HG03521 (cell line): Measurements from ENCODE around the gene KCNJ14.
A peak's percentile ranks its signal among the peaks of the same experiment; 100 is the strongest.

Experiments used
- ATAC-seq: cut with Tn5 transposase; IDR thresholded peaks from one replicate; pipeline ENCODE4 v1.9.1; 2021; ENCODE audit warnings: mild to moderate bottlenecking, moderate library complexity; ENCODE audit not compliant: unreplicated experiment

Gene KCNJ14

DNA sequence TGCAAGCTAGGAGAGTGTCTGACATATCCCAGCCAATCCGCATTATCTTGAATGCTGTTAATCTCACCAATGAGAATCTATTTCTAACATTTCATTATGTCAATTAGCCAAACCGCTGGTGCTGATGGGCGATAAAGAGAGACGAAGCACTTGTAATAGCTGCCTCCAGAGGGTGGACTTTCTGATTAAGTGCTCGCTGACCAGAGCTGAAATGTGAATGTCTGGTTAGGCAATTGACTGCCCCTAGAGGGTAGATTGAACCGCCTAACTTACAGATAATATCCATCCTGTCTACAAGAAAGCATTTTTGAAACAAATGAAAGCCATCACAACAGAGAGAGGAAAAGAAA lies 10.1 kb upstream of the KCNJ14 start:
- peak; percentile 15 for ATAC-seq

DNA sequence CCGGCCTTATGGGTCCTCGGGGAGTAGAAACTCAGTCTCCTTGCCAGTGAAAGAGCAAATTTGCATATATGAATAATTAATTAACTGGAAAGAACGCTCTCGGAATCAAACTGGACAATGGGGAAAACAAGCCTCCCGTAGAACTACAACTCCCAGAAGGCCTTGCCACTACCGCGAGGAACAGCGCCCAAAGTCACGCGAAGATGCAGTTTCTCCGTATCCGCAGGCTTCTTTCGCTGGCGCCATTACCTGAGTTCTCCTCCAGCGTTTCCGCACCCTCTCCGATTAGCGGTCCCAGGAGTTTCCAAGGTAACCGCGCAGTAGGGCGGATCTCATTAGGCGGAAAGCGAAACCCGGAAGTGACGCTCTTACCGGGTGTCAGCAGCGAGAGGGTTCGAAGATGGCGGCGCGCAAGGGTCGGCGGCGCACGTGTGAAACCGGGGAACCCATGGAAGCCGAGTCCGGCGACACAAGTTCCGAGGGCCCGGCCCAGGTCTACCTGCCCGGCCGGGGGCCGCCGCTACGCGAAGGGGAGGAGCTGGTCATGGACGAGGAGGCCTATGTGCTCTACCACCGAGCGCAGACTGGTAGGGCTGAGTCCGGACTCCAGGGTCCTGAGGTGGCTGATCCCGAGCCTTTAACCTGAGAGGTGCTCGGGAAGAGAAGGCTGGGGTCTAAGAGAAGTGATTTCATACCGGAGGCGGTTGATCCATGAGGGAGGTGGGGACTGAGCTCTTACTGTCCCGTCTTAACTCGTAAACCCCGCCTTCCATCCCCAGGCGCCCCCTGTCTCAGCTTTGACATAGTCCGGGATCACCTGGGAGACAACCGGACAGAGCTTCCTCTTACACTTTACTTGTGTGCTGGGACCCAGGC lies 9.5 kb upstream of the KCNJ14 start, which contains the start of gene GRWD1:
TSS of gene GRWD1 (plus strand) at position 378 of the 876 bp plus-strand sequence. CDS start at position 401, 23 bp downstream.
- peak; percentile 89 for ATAC-seq

DNA sequence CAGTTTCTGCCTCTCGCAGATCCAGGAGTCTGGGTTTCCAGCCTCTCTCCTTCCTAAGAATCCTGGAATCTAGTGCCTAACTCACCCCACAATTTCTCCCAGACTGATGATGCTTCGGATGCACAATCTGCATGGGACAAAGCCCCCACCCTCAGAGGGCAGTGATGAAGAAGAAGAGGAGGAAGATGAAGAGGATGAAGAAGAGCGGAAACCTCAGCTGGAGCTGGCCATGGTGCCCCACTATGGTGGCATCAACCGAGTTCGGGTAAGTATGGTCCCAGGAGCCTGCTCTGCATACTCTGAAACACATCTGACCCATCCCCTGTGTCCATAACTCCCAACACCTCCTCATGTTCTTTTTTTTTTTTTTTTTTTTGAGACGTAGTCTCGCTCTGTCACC lies 8.8 kb upstream of the KCNJ14 start:
- ATAC-seq, result no peak

DNA sequence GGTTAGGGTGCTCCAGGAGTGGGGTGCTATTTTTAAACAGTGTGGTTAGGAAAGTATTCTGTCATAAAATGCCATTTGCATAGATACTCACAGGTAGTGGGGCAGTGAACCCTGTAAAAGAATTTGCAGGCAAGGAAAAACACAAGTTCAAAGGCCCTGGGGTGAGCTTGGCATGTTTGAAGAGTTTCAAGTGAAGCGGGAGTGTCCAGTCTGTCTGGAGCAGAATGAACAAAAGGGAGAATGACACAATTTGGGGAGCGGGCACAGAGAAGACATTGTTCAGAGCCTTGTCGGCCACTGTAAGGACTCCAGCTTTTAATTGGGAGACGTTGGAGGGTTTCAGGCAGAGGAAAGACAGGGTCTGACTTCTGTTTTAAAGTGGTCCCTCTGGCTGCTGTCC lies 6.8 kb upstream of the KCNJ14 start:
- no peak for ATAC-seq

DNA sequence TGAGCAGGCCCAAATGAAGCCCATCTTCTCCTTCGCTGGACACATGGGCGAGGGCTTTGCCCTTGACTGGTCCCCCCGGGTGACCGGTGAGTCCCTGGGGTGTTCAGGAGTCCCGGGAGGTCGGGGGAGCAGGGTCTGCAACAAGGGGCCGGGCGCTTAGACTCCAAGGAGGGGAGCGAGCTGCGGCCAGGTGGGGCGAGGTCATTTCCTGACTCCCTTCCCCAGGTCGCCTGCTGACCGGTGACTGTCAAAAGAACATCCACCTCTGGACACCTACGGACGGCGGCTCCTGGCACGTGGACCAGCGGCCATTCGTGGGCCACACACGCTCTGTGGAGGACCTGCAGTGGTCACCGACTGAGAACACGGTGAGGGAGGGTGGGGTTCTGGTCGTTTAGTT lies 4.9 kb upstream of the KCNJ14 start:
- ATAC-seq, result no peak

DNA sequence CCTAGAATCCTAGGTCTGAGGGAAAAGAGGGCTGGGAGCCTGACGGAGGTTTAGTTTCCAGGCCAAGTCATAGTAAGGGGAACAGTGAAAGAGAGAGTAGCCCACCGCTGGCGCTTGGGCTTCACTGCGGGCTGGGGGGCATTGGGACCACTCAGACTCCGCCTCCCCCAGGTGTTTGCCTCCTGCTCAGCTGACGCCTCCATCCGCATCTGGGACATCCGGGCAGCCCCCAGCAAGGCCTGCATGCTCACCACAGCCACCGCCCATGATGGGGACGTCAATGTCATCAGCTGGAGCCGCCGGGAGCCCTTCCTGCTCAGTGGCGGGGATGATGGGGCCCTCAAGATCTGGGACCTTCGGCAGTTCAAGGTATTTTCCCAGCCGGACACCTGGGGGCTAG lies 4.5 kb upstream of the KCNJ14 start:
- ATAC-seq, result no peak

DNA sequence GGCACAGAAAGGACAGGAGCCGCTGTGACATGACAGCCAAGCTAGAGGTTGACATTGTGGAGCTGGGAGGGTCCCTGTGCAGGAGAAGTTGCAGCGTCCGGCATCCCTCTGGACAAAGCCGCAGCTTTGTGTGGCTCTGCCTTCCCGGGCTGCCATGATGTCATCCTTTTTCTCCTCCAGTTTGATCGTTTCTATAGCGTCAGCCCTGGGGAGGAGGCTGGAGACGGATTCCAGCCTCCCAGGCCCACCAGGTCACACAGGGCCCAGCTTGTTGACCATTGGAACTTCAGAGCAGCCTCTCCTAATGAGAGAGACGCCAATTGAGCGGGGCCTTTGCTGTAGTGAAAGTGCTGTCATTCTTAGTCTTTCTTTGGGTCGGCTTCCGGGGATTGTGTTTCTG lies 3.8 kb upstream of the KCNJ14 start:
- no peak for ATAC-seq

DNA sequence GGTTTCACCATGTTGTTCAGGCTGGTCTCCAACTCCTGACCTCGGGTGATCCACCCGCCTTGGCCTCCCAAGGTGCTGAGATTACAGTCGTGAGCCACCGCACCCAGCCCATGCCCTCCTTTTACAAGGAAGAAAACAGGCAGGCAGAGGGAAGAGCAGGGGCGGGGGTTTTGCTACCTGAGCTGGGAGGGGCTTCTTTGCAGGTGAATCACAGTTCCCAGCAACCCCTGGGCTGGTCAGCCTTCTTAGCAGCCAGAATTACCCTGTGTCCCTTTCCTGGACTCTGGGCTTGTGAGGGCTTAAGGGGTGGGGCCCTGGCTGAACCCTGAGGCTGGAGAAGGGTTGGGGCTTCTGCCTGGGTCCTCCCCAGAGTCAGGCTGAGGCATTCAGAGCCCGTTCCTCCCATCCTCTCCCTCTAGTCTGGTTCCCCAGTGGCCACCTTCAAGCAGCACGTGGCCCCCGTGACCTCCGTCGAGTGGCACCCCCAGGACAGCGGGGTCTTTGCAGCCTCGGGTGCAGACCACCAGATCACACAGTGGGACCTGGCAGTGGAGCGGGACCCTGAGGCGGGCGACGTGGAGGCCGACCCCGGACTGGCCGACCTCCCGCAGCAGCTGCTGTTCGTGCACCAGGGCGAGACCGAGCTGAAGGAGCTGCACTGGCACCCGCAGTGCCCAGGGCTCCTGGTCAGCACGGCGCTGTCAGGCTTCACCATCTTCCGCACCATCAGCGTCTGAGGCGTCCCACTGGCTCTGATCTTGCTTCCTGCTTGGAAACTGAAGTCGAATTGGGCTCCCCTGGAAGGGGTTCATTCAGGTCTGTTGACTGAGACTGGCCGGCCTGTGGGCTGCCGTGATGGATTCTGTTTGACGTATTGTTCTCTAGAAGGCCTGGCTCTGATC lies 2.8 kb upstream of the KCNJ14 start:
- no peak for ATAC-seq

DNA sequence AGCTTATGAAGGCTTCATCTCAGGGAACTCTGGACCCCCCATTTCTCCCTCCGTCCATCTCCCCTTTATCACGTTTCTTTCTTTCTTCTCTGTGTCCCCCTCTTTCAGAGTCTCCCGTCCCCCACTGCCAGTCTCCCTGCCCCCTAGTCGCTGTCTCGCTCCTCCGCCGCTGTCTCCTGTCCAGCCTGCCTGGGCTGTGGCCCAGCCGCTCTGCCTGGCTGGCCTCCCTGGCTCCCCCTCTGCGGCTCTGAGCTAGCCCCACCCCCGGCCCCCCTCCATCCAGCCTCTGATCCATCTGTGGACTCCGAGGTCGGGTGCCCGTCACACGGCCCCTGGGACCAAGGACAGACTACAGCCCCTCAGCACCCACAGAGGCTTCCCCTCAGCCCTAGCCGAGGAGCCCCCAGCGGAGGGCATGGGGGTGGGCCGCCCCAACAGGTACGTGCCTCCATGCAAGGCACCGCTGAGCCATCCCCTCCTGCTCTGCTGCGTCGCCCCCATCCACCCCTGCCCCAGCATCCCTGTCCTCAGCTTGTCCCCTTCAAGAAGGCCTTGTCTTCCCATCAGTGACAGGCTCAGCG lies 1.1 kb upstream of the KCNJ14 start:
- no peak for ATAC-seq

DNA sequence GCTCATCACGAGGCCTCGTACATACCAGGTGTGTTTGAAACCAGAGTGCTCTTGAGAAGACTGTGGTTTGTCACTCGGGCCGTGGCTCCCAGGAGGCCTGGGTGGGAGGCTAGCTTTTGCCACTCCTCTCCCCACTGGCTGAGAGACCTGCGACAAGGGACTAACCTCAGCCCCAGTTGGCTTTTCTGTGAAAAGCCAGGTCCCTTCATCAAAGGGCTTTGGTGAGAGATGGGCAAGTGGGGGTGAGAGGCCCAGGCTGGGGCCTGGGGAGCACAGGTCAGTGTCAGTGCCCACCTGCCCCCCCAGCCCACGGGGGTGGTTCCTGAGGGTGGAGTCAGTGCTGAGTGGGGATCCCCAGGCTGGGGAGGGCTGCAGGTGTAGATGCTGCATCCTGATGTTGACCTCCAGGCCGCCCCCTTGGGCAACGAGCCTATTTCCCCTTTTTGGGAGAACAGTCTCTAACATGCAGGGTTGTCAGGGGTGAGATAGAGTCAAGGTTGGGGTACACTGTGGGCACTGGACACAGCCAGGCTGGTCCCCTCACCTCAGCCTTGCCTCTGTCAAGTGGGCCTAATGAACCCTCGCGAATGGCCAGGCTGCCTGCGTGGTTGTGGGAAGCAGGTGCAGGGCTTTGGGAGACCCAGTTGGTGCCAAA lies 661 bp downstream of the KCNJ14 start:
- no peak for ATAC-seq

DNA sequence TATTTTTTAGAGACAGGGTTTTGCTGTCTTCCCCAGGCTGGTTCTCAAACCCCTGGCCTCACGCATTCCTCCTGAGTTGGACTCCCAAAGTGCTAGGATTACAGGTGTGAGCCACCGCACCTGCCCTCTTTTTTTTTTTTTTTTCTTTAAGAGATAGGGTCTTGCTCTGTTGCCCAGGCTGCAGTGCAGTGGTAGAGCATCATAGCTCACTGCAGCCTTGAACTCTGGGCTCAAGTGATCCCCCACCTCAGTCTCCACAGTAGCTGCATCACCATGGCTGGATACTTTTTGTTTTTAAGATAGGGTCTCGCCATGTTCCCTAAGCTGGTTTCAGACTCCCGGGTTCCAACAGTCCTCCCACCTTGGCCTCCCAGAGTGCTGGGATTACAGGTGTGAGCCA lies 1.5 kb downstream of the KCNJ14 start:
- ATAC-seq, result no peak

DNA sequence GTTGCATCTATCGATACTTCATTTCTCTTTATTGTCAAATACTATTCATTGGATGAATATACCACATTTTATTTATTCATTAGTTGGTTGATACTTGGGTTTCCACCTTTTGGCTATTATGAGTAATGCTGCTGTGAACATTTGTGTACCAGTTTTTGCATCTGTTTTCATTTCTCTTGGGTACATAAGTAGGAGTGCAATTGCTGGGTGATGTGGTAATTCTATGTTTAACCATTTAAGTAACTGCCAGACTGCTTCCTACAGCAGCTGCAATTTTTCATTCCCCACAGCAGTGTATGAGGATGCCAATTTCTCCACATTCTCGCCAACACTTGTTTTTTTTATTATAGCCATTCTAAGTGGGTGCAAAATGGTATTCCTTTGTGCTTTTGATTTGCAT lies 2.6 kb downstream of the KCNJ14 start:
- no peak for ATAC-seq

DNA sequence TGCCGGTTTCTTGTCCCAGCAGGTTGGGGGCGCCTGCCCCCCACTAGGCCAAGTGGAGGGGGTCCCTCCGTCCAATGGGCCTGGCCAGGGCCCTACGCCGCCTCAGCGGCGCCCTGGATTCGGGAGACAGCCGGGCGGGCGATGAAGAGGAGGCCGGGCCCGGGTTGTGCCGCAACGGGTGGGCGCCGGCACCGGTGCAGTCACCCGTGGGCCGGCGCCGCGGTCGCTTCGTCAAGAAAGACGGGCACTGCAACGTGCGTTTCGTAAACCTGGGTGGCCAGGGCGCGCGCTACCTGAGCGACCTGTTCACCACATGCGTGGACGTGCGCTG lies 6.2 kb downstream of the KCNJ14 start:
- ATAC-seq, result no peak

DNA sequence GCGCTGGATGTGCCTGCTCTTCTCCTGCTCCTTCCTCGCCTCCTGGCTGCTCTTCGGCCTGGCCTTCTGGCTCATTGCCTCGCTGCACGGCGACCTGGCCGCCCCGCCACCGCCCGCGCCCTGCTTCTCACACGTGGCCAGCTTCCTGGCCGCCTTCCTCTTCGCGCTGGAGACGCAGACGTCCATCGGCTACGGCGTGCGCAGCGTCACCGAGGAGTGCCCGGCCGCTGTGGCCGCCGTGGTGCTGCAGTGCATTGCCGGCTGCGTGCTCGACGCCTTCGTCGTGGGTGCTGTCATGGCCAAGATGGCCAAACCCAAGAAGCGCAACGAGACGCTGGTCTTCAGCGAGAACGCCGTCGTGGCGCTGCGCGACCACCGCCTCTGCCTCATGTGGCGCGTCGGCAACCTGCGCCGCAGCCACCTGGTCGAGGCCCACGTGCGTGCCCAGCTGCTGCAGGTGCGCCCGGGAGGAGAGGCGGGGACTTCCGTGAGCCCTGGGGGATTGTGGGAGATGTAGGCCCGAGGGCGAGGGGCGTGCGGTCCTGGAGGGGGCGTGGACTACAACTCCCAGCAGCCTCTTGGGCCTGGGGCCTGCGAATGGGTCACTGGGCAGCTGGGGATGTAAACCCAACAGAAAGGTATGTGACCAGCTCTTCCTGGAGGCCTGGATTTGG lies 6.7 kb downstream of the KCNJ14 start:
- no peak for ATAC-seq

DNA sequence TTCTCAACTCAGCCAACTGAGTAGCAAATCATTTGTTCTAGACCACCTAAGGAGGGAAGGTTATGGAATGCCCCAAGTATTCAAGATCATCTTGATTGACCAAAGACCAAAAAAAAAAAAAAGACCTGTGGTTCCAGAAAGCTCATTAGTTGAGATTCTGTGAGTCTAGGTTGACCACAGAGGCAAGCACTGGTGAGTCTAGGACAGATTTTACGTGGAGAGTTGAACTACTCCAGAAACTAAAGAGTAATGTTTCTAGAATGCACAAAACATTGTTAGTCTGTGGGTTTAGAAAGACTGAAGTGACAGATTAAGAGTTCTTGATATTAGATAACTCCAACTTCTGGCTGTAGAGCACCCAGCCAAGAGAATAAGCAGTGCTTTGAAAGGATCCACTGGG lies 9.8 kb downstream of the KCNJ14 start:
- no peak for ATAC-seq

DNA sequence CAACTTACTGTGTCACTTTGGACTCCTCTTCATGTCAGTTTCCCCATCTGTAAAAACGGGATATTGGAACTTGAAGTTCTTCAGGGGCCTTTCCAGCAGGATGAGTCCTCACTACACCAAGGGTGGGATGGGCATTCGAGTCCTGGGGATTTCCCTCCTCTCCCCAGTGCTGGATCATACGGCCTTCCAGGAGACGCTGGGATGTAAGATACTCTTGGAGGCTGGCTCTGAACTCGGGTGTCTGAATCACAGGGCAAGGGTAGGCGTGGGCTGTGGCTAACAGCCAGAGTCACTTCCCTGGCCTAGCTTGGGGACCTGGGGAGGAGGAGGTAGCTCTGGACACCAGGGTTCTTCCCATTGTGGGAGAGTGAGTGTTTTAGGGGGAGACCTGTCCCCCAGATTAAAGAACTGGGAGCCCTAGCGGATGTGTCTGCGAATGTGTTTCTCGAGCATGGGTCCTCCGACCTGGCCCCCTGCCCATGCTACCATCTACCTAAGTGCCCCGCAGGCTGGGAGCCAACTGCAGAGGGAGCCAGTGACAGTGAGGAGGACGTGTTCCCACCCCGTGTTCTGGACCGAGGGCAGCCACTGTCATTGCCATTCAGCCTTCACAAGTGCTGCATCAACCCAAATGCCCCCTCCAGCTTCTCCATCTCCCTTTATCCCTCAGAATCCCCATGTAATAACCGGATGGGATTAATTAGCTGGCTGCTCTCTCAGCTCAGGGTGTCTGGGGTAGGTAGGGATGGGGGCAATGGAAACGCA lies 11.4 kb downstream of the KCNJ14 start:
- no peak for ATAC-seq

DNA sequence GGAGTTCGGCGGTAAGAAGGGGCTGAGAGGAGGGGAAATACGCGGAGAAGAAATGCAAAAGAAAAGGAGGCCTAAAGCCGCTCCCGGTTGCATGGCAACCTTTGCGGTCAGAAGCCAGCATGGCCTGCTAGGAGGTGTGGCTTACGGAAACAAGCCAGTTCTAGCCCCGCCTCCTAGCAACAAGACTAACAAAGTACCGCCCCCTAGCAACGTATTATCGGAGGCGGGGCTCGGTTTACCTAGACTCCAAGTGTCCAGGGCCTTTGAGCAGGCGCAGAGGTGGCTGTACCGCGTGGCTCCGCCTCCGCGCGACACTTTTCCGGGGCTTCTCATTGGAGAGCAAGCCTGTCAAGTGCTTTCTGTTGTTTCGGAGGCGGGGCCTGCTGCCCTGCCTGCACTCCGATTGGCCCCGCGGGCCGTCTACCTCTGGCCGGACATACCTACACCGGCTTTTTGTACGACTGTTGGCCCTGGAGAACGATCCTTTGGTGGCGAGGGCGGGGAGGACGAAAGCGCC lies 13.5 kb downstream of the KCNJ14 start:
- ATAC-seq, result peak; percentile 87

DNA sequence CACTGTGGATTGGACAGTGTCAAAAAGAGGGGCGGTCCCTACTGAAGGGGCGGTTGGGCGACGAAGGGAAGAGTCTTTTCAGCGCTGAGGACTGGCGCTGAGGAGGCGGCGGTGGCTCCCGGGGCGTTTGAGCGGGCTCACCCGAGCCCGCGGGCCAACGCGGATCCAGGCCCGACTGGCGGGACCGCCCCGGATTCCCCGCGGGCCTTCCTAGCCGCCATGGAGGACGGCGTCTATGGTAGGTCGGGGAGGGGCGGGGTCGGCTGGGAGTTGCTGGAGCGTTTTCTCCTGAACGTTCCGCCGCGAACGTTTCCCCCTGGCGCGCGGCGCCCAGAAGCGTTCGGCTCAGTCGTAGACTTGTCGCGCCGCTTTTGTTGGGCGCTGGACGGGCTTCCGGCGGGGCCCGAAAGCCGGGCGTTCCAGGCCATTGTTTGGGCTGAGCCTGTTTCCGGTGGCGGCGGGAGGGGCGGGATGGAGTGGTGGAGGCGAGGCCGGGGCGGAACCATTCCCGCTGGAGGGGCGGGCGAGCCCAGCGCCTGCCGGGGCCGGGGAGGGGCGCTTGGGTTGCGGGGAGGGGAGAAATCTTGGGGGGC lies 14.0 kb downstream of the KCNJ14 start, which contains the start of gene CYTH2:
TSS of gene CYTH2 (plus strand) at position 81 of the 593 bp plus-strand sequence. CDS start at position 220, 139 bp downstream.
- peak; percentile 12 for ATAC-seq
